GM18526 (cell line): Measurements from ENCODE around the gene UBTF.

ENCODE experiments used
- POLR2A ChIP-seq: IDR thresholded peaks from 3 replicates; pipeline ENCODE4 v1.6.1; 2011; ENCODE audit not compliant: insufficient read length; ENCODE audit errors: extremely low read depth

UBTF gene

GRCh38 chr17:44176257-44176656, 43.2 kb downstream of the UBTF start:
- TF ChIP-seq POLR2A = no peak

- no peak for TF ChIP-seq POLR2A
Observed at GRCh38 chr17:44174427-44174826, 45.0 kb downstream of the UBTF start.

GRCh38 chr17:44171931-44172455, 47.5 kb downstream of the UBTF start:
- no peak for TF ChIP-seq POLR2A

GRCh38 chr17:44170499-44171201, 48.8 kb downstream of the UBTF start, which contains the start of gene ASB16:
TSS of gene ASB16 (plus strand) at chr17:44170704. CDS start at chr17:44170790, 86 bp downstream.
- no peak for TF ChIP-seq POLR2A

- no peak for TF ChIP-seq POLR2A
Observed at GRCh38 chr17:44170135-44170498, 49.4 kb downstream of the UBTF start.

GRCh38 chr17:44167181-44167861, 52.2 kb downstream of the UBTF start:
- TF ChIP-seq POLR2A = no peak

GRCh38 chr17:44164476-44164875, 55.0 kb downstream of the UBTF start:
- no peak for TF ChIP-seq POLR2A

- no peak for TF ChIP-seq POLR2A
Observed at GRCh38 chr17:44159519-44160210, 59.8 kb downstream of the UBTF start.

- TF ChIP-seq POLR2A = no peak
Observed at GRCh38 chr17:44155488-44155887, 64.0 kb downstream of the UBTF start.
